ENCODE results near the gene AKAP1.

DNA sequence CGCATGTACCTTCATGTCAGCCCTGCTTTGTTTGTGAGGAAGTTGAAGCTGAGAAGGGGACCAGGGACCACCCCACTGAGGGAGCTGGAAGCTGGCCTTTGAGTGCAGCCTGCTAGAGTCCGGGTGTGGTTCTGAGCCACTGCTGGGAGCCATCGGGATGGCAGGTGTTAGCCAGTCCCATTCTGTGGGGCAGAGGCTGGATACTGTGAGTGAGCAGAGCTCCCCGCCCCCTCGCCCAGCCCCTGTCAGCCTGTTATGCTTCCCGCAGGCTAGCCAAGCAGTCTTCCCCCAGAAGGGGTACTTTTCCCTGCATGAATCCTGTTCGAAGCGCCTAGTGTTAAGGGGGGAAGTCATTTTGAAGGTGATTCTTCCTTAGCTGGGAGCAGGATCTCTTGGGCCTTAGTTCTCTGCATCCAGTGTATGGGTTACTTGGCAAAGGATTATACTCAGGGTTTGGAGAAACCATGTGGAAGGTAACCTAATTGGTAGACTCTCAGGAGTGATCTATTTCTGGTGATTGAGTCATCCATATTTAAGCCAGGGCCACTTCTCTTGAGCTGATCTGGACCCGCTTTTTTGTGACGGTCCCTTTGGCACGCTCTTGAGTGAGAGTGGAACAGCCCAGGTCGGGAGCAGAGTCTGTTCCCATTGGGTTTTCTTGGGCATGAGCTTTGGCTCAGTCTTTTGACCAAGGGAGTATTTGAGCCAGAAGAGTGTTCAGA lies 23.8 kb downstream of the AKAP1 start:
- TF ChIP-seq, protein P1, sequence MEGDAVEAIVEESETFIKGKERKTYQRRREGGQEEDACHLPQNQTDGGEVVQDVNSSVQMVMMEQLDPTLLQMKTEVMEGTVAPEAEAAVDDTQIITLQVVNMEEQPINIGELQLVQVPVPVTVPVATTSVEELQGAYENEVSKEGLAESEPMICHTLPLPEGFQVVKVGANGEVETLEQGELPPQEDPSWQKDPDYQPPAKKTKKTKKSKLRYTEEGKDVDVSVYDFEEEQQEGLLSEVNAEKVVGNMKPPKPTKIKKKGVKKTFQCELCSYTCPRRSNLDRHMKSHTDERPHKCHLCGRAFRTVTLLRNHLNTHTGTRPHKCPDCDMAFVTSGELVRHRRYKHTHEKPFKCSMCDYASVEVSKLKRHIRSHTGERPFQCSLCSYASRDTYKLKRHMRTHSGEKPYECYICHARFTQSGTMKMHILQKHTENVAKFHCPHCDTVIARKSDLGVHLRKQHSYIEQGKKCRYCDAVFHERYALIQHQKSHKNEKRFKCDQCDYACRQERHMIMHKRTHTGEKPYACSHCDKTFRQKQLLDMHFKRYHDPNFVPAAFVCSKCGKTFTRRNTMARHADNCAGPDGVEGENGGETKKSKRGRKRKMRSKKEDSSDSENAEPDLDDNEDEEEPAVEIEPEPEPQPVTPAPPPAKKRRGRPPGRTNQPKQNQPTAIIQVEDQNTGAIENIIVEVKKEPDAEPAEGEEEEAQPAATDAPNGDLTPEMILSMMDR (IDR thresholded peaks at IDR 0.05), result no peak
- no peak for TF ChIP-seq EP300 (IDR thresholded peaks at IDR 0.05)
